Measurements from ENCODE around the gene HSBP1. TPM values are rescaled to one million over a fixed set of nuclear protein-coding genes. Genes with fewer than 3 reads are reported as not detected.

The HSBP1 gene
- total RNA-seq, 6 experiments from 2014 or later: 5.6 to 46.2 (median 35.2) TPM

- Histone ChIP-seq H3K36me3 (no peaks in the 10 kb centered on the region), H3K4me3 (no peak overlapping the region), H3K27me3 (no peaks in the 10 kb centered on the region), H3K4me1 (no peaks in the 10 kb centered on the region), H3K27ac (no peak overlapping the region), H3K9me3 (no peaks in the 10 kb centered on the region)
- TF ChIP-seq POLR2A (IDR thresholded peaks at IDR 0.05) (no peak), CTCF (IDR thresholded peaks at IDR 0.05) (no peak)
- intact Hi-C loops (cut with DNase I): no loop called here
- ATAC-seq (peak in 2 of 4 donors; percentile 20 to 49), DNase-seq (no peak)
- 40% methylated on average over 4 of the region's 5 CpGs for WGBS (ENCODE audit: insufficient coverage, low coverage, low lambda C conversion rate, missing lambda C conversion rate)
Observed at GRCh38 chr16:83769397-83770008, 38.3 kb upstream of the HSBP1 start.

GRCh38 chr16:83771306-83771942 is 36.4 kb upstream of the HSBP1 start:
- intact Hi-C loops (cut with DNase I): no loop called here
- H3K9me3 ChIP-seq: no peaks in the 10 kb centered on the region
- no peaks in the 10 kb centered on the region for H3K36me3 ChIP-seq
- WGBS (ENCODE audit: insufficient coverage, low coverage, low lambda C conversion rate, missing lambda C conversion rate): 29% methylated on average over 5 of the region's 5 CpGs
- H3K4me1 ChIP-seq: no peaks in the 10 kb centered on the region
- no peak for TF ChIP-seq POLR2A (IDR thresholded peaks at IDR 0.05)
- no peak for TF ChIP-seq CTCF (IDR thresholded peaks at IDR 0.05)
- no peak overlapping the region for H3K27ac ChIP-seq
- peak; percentile 49 to 68 (median 55) for DNase-seq
- ATAC-seq: peak; percentile 41 to 67 (median 53)
- H3K27me3 ChIP-seq: no peaks in the 10 kb centered on the region
- no peak overlapping the region for H3K4me3 ChIP-seq

- DNase-seq (no peak), ATAC-seq (no peak)
- no peak for TF ChIP-seq CTCF (IDR thresholded peaks at IDR 0.05)
- TF ChIP-seq POLR2A (IDR thresholded peaks at IDR 0.05): no peak
- H3K4me3 ChIP-seq: no peak overlapping the region
- no peak overlapping the region for H3K27ac ChIP-seq
- intact Hi-C loops (cut with DNase I): no loop called here
- WGBS (ENCODE audit: insufficient coverage, low coverage, low lambda C conversion rate, missing lambda C conversion rate): 22% methylated on average over 1 of the region's 1 CpG
- H3K4me1 ChIP-seq: no peaks in the 10 kb centered on the region
- no peaks in the 10 kb centered on the region for H3K27me3 ChIP-seq
- H3K9me3 ChIP-seq: no peaks in the 10 kb centered on the region
- no peaks in the 10 kb centered on the region for H3K36me3 ChIP-seq
Observed at GRCh38 chr16:83772806-83773205, 35.0 kb upstream of the HSBP1 start.

- H3K4me3 ChIP-seq: no peak overlapping the region
- WGBS (ENCODE audit: insufficient coverage, low coverage, low lambda C conversion rate, missing lambda C conversion rate): 84% methylated on average over 4 of the region's 4 CpGs
- intact Hi-C loops (cut with DNase I): no loop called here
- H3K9me3 ChIP-seq: no peaks in the 10 kb centered on the region
- TF ChIP-seq POLR2A (IDR thresholded peaks at IDR 0.05) (no peak), CTCF (IDR thresholded peaks at IDR 0.05) (no peak)
- H3K4me1 ChIP-seq: no peaks in the 10 kb centered on the region
- peak in 2 of 4 donors; percentile 27 to 39 for ATAC-seq
- no peaks in the 10 kb centered on the region for H3K36me3 ChIP-seq
- DNase-seq: no peak
- H3K27ac ChIP-seq: no peak overlapping the region
- H3K27me3 ChIP-seq: no peaks in the 10 kb centered on the region
Observed at GRCh38 chr16:83774066-83774465, 33.7 kb upstream of the HSBP1 start.
